Measurements from ENCODE around the gene ATP13A4.

DNA sequence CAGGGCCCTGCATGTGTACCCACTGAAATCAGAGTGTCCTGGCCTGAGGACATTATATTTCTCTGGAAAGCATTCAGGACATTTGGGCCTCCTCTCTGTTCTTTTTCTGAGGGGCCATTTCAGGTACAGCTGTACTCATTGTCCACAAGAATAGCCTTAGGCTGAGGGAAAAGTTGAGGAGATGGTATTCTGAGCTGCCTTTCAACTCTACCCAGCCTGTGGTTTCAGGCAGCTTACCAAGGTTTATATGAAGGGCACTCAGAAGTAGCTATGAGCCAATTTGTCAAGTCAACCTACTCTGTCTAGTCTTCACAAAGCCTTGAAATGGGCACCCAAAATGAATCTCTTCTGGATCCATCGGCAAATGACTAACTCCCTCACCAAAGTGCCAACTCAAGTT, 9.4 kb downstream of the ATP13A4 start:
- TF ChIP-seq, protein P1, sequence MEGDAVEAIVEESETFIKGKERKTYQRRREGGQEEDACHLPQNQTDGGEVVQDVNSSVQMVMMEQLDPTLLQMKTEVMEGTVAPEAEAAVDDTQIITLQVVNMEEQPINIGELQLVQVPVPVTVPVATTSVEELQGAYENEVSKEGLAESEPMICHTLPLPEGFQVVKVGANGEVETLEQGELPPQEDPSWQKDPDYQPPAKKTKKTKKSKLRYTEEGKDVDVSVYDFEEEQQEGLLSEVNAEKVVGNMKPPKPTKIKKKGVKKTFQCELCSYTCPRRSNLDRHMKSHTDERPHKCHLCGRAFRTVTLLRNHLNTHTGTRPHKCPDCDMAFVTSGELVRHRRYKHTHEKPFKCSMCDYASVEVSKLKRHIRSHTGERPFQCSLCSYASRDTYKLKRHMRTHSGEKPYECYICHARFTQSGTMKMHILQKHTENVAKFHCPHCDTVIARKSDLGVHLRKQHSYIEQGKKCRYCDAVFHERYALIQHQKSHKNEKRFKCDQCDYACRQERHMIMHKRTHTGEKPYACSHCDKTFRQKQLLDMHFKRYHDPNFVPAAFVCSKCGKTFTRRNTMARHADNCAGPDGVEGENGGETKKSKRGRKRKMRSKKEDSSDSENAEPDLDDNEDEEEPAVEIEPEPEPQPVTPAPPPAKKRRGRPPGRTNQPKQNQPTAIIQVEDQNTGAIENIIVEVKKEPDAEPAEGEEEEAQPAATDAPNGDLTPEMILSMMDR (IDR thresholded peaks at IDR 0.05) = no peak
- no peak for TF ChIP-seq EP300 (IDR thresholded peaks at IDR 0.05)
